Osteoblast (primary cell): Measurements from ENCODE around the gene GOLGA1. TPM values are rescaled to one million over a fixed set of nuclear protein-coding genes. Genes with fewer than 3 reads are reported as not detected.
A peak's percentile ranks its signal among the peaks of the same experiment; 100 is the strongest.
"Not testable (repeated sequence)": the region's sequence is repeated elsewhere in the genome, so short reads cannot be mapped to it uniquely, and the experiment has no call there.

Experiments used
- DNase-seq: peaks from one replicate; pipeline ENCODE4 v3.0.0; 2011; ENCODE audit warnings: low spot score, mixed read lengths; ENCODE audit not compliant: insufficient read length; ENCODE audit errors: missing footprints
- H2AFZ ChIP-seq: 2 replicates; pipeline ENCODE4 v1.6.0; 2011; ENCODE audit warnings: mild to moderate bottlenecking, low read length
- H3K27ac ChIP-seq: 2 replicates; pipeline ENCODE4 v1.5.1; 2011; ENCODE audit warnings: mild to moderate bottlenecking, low read depth, low read length, moderate library complexity
- H3K27me3 ChIP-seq: 2 replicates; pipeline ENCODE4 v1.6.0; 2012; ENCODE audit warnings: mild to moderate bottlenecking, control low read depth, inconsistent platforms, low read length, moderate library complexity; ENCODE audit not compliant: insufficient read depth
- H3K36me3 ChIP-seq: 2 replicates; pipeline ENCODE4 v1.5.1; 2011; ENCODE audit warnings: mild to moderate bottlenecking, low read length, control low read depth, moderate library complexity; ENCODE audit not compliant: insufficient read depth
- H3K4me1 ChIP-seq: 2 replicates; pipeline ENCODE4 v1.5.1; 2011; ENCODE audit warnings: mild to moderate bottlenecking, low read length, control low read depth, moderate library complexity; ENCODE audit not compliant: insufficient read depth
- H3K4me2 ChIP-seq: 2 replicates; pipeline ENCODE4 v1.6.0; 2011; ENCODE audit warnings: mild to moderate bottlenecking, low read length; ENCODE audit not compliant: insufficient read depth
- H3K4me3 ChIP-seq: fragments of 200-600 bp; sonication (generic); 3 replicates; pipeline ENCODE4 v1.5.1; 2012; ENCODE audit warnings: mild to moderate bottlenecking, low read length, inconsistent platforms; ENCODE audit not compliant: insufficient read depth
- H3K79me2 ChIP-seq: 2 replicates; pipeline ENCODE4 v1.6.0; 2012; ENCODE audit warnings: mild to moderate bottlenecking, low read length, control low read depth, inconsistent platforms; ENCODE audit not compliant: insufficient read depth
- H3K9me3 ChIP-seq: 2 replicates; pipeline ENCODE4 v1.5.1; 2011; ENCODE audit warnings: low read depth, low read length, control low read depth
- H4K20me1 ChIP-seq: 2 replicates; pipeline ENCODE4 v1.6.0; 2012; ENCODE audit warnings: mild to moderate bottlenecking, low read length, control low read depth; ENCODE audit not compliant: insufficient read depth
- total RNA-seq: library from RNA; depleted of rRNA; stranded (reverse); fragments of >200 nt; gene quantifications from 2 replicates; pipeline ENCODE4 v1.2.3, GENCODE V29; 2012
- TF ChIP-seq, protein P1 (sequence below): IDR thresholded peaks from 2 replicates; pipeline ENCODE4 v1.5.1; 2011; ENCODE audit warnings: mild to moderate bottlenecking, low read depth, low read length, moderate library complexity; ENCODE audit errors: extremely low read depth

Gene GOLGA1
- total RNA-seq, 1 donor: 13.4 TPM

DNA sequence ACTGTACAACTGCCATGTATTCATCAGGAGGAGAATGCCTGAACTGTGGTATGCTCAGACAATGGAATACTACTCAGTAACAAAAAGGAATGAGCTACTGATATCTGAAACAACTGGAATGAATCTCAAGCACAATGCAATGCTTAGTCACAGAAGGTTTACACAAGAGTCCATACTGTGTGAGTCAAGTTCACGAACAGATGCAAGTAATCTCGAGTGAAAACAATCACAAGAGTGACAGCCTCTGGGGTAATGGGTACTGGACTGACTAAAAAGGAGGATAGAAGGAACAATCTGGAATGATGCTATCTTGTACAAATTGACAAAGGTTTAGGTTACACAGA is 19.5 kb upstream of the GOLGA1 start:
- Histone ChIP-seq H3K27ac (no peak overlapping the region), H3K4me3 (no peak overlapping the region), H3K4me1 (no peaks in the 10 kb centered on the region), H3K36me3 (no peaks in the 10 kb centered on the region), H3K4me2 (no peak overlapping the region), H4K20me1 (no peaks in the 10 kb centered on the region), H3K27me3 (no peaks in the 10 kb centered on the region), H3K79me2 (no peaks in the 10 kb centered on the region), H2AFZ (no peak overlapping the region), H3K9me3 (no peaks in the 10 kb centered on the region)
- TF ChIP-seq, protein P1, sequence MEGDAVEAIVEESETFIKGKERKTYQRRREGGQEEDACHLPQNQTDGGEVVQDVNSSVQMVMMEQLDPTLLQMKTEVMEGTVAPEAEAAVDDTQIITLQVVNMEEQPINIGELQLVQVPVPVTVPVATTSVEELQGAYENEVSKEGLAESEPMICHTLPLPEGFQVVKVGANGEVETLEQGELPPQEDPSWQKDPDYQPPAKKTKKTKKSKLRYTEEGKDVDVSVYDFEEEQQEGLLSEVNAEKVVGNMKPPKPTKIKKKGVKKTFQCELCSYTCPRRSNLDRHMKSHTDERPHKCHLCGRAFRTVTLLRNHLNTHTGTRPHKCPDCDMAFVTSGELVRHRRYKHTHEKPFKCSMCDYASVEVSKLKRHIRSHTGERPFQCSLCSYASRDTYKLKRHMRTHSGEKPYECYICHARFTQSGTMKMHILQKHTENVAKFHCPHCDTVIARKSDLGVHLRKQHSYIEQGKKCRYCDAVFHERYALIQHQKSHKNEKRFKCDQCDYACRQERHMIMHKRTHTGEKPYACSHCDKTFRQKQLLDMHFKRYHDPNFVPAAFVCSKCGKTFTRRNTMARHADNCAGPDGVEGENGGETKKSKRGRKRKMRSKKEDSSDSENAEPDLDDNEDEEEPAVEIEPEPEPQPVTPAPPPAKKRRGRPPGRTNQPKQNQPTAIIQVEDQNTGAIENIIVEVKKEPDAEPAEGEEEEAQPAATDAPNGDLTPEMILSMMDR: no peak
- no peak for DNase-seq

DNA sequence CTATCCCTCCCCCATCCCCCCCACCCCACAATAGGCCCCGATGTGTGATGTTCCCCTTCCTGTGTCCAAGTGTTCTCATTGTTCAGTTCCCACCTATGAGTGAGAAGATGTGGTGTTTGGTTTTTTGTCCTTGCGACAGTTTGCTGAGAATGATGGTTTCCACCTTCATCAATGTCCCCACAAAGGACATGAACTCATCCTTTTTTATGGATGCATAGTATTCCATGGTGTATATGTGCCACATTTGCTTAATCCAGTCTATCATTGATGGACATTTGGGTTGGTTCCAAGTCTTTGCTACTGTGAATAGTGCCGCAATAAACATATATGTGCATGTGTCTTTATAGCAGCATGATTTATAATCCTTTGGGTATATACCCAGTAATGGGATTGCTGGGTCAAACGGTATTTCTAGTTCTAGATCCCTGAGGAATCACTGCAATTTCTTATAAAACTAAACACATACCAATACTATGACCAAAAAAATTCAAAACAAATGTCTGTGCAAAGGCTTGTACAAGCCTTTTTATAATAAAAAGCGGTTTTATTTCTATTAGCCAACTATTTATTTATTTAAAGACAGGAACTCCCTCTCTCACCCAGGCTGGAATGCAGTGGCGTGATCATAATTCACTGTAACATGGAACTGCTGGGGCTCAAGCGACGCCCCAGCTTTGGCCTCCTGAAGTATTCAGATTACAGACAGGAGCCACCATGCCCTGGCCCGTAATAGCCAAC is 19.0 kb upstream of the GOLGA1 start:
- not testable (repeated sequence) for H3K36me3 ChIP-seq, H4K20me1 ChIP-seq, H3K79me2 ChIP-seq, H3K4me3 ChIP-seq, H3K27me3 ChIP-seq, H2AFZ ChIP-seq, H3K27ac ChIP-seq, H3K9me3 ChIP-seq, H3K4me2 ChIP-seq, H3K4me1 ChIP-seq
- peak; percentile 48 for DNase-seq

DNA sequence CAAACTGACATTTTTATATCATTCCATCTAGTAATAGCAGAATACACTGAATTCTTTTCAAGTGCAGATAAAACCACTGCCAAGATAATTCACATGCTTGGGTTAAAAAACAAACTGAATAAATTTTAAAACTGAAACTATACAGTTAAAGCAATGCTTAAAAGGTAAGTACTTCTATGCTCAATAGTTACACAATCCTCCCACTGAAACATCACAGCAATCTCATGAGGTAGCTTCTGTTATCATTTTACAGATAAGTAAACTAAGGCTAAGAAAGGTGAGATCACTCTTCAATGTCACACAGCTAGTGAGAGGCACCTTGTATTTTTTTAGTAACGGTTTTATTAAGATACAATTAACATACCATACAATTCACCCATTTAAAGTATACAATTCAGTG is 13.4 kb upstream of the GOLGA1 start:
- no peak overlapping the region for H3K4me3 ChIP-seq
- H4K20me1 ChIP-seq: no peaks in the 10 kb centered on the region
- TF ChIP-seq, protein P1: no peak
- no peaks in the 10 kb centered on the region for H3K36me3 ChIP-seq
- H3K79me2 ChIP-seq: no peaks in the 10 kb centered on the region
- H3K27me3 ChIP-seq: no peaks in the 10 kb centered on the region
- no peak overlapping the region for H3K27ac ChIP-seq
- H3K9me3 ChIP-seq: no peaks in the 10 kb centered on the region
- H3K4me1 ChIP-seq: no peaks in the 10 kb centered on the region
- H3K4me2 ChIP-seq: no peak overlapping the region
- H2AFZ ChIP-seq: no peak overlapping the region
- no peak for DNase-seq

DNA sequence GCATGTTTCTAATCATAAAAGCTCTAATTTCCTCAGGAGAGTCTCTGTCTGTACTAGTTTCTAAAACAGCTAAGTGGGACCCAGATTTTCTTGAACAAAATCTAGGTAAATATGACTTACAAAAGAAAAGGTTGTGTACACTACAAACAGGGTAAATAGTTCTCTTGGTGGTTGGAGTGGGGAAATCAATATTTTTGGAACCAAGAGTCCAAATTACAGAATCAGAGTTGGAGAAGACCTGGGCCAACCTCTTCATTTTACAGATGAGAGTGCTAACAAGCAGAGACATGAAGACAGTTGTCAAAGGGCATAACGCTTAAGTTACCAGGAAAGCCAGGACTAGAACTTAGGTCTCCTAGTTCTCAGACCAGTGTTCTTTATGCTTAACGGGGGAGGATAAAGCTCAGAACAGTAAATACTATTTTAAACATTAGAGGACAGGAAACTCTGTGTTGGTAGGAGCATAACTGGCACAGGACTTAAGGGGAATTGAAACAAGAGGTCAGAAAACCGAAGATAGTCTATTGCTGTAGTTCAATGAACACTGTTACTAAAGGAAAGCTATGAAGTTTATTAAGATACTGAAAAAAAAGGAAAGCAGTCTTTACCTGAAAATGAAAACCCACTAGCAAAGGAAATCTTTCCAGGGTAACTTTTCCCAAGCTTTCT is 9.3 kb upstream of the GOLGA1 start:
- Histone ChIP-seq H3K4me1 (no peaks in the 10 kb centered on the region), H2AFZ (no peak overlapping the region), H3K27ac (no peak overlapping the region), H3K79me2 (no peaks in the 10 kb centered on the region), H4K20me1 (no peaks in the 10 kb centered on the region), H3K27me3 (no peaks in the 10 kb centered on the region), H3K36me3 (no peaks in the 10 kb centered on the region), H3K4me3 (no peak overlapping the region), H3K4me2 (no peak overlapping the region), H3K9me3 (no peaks in the 10 kb centered on the region)
- no peak for DNase-seq
- TF ChIP-seq, protein P1: no peak
